GM18526 (cell line): ENCODE results near the gene APOL3.

ENCODE experiments used
- POLR2A ChIP-seq: IDR thresholded peaks from 3 replicates; pipeline ENCODE4 v1.6.1; 2011; ENCODE audit not compliant: insufficient read length; ENCODE audit errors: extremely low read depth

Gene APOL3

GRCh38 chr22:36124666-36125065, 35.9 kb downstream of the APOL3 start:
- TF ChIP-seq POLR2A: no peak

- TF ChIP-seq POLR2A: no peak
These were observed 36.6 kb downstream of the APOL3 start for GRCh38 chr22:36123673-36124630.

GRCh38 chr22:36117053-36117554, 43.5 kb downstream of the APOL3 start:
- no peak for TF ChIP-seq POLR2A

- no peak for TF ChIP-seq POLR2A
These were observed 44.4 kb downstream of the APOL3 start for GRCh38 chr22:36116127-36116526.

- no peak for TF ChIP-seq POLR2A
These were observed 47.4 kb downstream of the APOL3 start for GRCh38 chr22:36113121-36113520.

- no peak for TF ChIP-seq POLR2A
These were observed 49.2 kb downstream of the APOL3 start for GRCh38 chr22:36111316-36111715.

- TF ChIP-seq POLR2A: no peak
These were observed 50.2 kb downstream of the APOL3 start for GRCh38 chr22:36110306-36110881.

- no peak for TF ChIP-seq POLR2A
These were observed 53.1 kb downstream of the APOL3 start for GRCh38 chr22:36107436-36107835.

- no peak for TF ChIP-seq POLR2A
These were observed 53.6 kb downstream of the APOL3 start for GRCh38 chr22:36106910-36107309.

- TF ChIP-seq POLR2A: no peak
These were observed 55.6 kb downstream of the APOL3 start for GRCh38 chr22:36104988-36105387.

GRCh38 chr22:36104435-36104834, 56.1 kb downstream of the APOL3 start:
- TF ChIP-seq POLR2A: no peak

- no peak for TF ChIP-seq POLR2A
These were observed 56.7 kb downstream of the APOL3 start for GRCh38 chr22:36103891-36104290.

- no peak for TF ChIP-seq POLR2A
These were observed 57.6 kb downstream of the APOL3 start for GRCh38 chr22:36102995-36103394.

- no peak for TF ChIP-seq POLR2A
These were observed 58.8 kb downstream of the APOL3 start for GRCh38 chr22:36101756-36102155.

GRCh38 chr22:36100134-36100824, 60.3 kb downstream of the APOL3 start:
- no peak for TF ChIP-seq POLR2A

GRCh38 chr22:36097880-36098279, 62.7 kb downstream of the APOL3 start:
- no peak for TF ChIP-seq POLR2A
